ENCODE data around the gene GNGT2. TPM values are rescaled to one million over a fixed set of nuclear protein-coding genes. Genes with fewer than 3 reads are reported as not detected.

The GNGT2 gene
- total and polyA plus RNA-seq, 2 of the 4 experiments (the other 2 are of a cell fraction): 0.18 to 0.79 TPM

DNA sequence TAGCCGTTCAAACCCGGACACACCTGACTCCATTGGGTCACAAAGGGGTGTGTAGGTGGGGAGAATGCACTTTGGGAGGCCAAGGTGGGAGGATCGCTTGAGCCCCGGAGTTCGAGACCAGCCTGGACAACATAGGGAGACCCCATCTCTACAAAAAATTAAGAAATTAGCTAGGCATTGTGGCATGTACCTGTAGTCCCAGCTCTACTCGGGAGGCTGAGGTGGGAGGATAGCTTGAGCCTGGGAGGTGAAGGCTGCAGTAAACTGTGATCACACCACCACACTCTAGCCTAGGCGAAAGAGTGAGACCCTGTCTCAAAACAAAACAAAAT is 21.2 kb upstream of the GNGT2 start:
- no peaks in the 10 kb centered on the region for H3K9me3 ChIP-seq (ENCODE audit: control insufficient read depth, insufficient read depth, low read length)
- BruUV-seq (replicated peaks): no TSS peak
- TF ChIP-seq, protein P1, sequence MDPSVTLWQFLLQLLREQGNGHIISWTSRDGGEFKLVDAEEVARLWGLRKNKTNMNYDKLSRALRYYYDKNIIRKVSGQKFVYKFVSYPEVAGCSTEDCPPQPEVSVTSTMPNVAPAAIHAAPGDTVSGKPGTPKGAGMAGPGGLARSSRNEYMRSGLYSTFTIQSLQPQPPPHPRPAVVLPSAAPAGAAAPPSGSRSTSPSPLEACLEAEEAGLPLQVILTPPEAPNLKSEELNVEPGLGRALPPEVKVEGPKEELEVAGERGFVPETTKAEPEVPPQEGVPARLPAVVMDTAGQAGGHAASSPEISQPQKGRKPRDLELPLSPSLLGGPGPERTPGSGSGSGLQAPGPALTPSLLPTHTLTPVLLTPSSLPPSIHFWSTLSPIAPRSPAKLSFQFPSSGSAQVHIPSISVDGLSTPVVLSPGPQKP (IDR thresholded peaks at IDR 0.05; ENCODE audit: borderline replicate concordance, low read depth, low read length): no peak
- TF ChIP-seq BHLHE40 (IDR thresholded peaks at IDR 0.05; ENCODE audit: low read depth, low read length) (no peak), RAD21 (IDR thresholded peaks at IDR 0.05; ENCODE audit: low read length) (no peak), CHD1 (IDR thresholded peaks at IDR 0.05; ENCODE audit: low read depth, low read length) (no peak), MXI1 (IDR thresholded peaks at IDR 0.05; ENCODE audit: borderline replicate concordance, low read depth, low read length) (no peak), SMC3 (IDR thresholded peaks at IDR 0.05; ENCODE audit: low read depth, low read length) (no peak), FOS (IDR thresholded peaks at IDR 0.05; ENCODE audit: low read depth, low read length) (no peak), NFE2L2 (IDR thresholded peaks at IDR 0.05; ENCODE audit: low read depth, low read length) (no peak), RFX5 (IDR thresholded peaks at IDR 0.05; ENCODE audit: low read depth, low read length) (no peak), MAZ (IDR thresholded peaks at IDR 0.05; ENCODE audit: borderline replicate concordance, low read depth, low read length) (no peak), MAFK (IDR thresholded peaks at IDR 0.05; ENCODE audit: low read depth, low read length) (no peak), POLR2A (IDR thresholded peaks at IDR 0.05; ENCODE audit: low read depth, low read length) (no peak), RCOR1 (IDR thresholded peaks at IDR 0.05; ENCODE audit: insufficient replicate concordance, low read length) (no peak)
- TF ChIP-seq, protein P2, sequence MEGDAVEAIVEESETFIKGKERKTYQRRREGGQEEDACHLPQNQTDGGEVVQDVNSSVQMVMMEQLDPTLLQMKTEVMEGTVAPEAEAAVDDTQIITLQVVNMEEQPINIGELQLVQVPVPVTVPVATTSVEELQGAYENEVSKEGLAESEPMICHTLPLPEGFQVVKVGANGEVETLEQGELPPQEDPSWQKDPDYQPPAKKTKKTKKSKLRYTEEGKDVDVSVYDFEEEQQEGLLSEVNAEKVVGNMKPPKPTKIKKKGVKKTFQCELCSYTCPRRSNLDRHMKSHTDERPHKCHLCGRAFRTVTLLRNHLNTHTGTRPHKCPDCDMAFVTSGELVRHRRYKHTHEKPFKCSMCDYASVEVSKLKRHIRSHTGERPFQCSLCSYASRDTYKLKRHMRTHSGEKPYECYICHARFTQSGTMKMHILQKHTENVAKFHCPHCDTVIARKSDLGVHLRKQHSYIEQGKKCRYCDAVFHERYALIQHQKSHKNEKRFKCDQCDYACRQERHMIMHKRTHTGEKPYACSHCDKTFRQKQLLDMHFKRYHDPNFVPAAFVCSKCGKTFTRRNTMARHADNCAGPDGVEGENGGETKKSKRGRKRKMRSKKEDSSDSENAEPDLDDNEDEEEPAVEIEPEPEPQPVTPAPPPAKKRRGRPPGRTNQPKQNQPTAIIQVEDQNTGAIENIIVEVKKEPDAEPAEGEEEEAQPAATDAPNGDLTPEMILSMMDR (conservative IDR thresholded peaks at IDR 0.05; ENCODE audit: low read depth, low read length): no peak
- TF ChIP-seq, protein P3, sequence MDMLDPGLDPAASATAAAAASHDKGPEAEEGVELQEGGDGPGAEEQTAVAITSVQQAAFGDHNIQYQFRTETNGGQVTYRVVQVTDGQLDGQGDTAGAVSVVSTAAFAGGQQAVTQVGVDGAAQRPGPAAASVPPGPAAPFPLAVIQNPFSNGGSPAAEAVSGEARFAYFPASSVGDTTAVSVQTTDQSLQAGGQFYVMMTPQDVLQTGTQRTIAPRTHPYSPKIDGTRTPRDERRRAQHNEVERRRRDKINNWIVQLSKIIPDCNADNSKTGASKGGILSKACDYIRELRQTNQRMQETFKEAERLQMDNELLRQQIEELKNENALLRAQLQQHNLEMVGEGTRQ (IDR thresholded peaks at IDR 0.05; ENCODE audit: low read depth, low read length): no peak
- DNase-seq (no peak), ATAC-seq (ENCODE audit: low read depth) (no peak)
- H4K20me1 ChIP-seq (ENCODE audit: insufficient read depth, low read length): no peaks in the 10 kb centered on the region
- no peaks in the 10 kb centered on the region for H3K36me3 ChIP-seq (ENCODE audit: control insufficient read depth, insufficient read depth, low read length)
- H3K4me3 ChIP-seq (ENCODE audit: insufficient read depth, low read depth, low read length): no peak overlapping the region
- ChIA-PET POLR2A (ENCODE audit: unreplicated experiment) (no interaction called here), CTCF (no interaction called here)
- in situ Hi-C loops (cut with MboI; ENCODE audit: low sequenced_read_pairs) (no loop called here), dilution Hi-C loops (cut with HindIII; ENCODE audit: low sequenced_read_pairs, unreplicated experiment) (no loop called here), intact Hi-C loops (cut with micrococcal nuclease) (loop anchor here (5.0 kb wide), 1 partner anchor 61 kb away; no protein-coding TSS in a partner anchor)
- no peak overlapping the region for H2BK120ac ChIP-seq (ENCODE audit: low read depth, low read length)
- H3K23ac ChIP-seq (ENCODE audit: low read depth, low read length): peak overlapping the region; percentile 72; the same call in 1 of the 2 replicates
- no peak overlapping the region for H2AK5ac ChIP-seq (ENCODE audit: low read depth, low read length)
- peaks cover 20% of the 10 kb centered on the region for H3K27me3 ChIP-seq (ENCODE audit: control insufficient read depth, insufficient read depth, low read length)
- H2AFZ ChIP-seq (replicated peaks; ENCODE audit: low read length, poor library complexity): peak overlapping the region; percentile 98
- no peak overlapping the region for H2BK20ac ChIP-seq (ENCODE audit: low read depth, low read length)
- no peak overlapping the region for H3K18ac ChIP-seq (ENCODE audit: low read depth, low read length)
- no peaks in the 10 kb centered on the region for H3K4me1 ChIP-seq (ENCODE audit: control insufficient read depth, insufficient read depth, low read length)
- H3K14ac ChIP-seq (replicated peaks; ENCODE audit: low read depth, low read length): no peak overlapping the region
- H2BK5ac ChIP-seq (ENCODE audit: low read depth, low read length, poor library complexity, severe bottlenecking): no peak overlapping the region
- H3K9me1 ChIP-seq (ENCODE audit: insufficient read depth, low read length): no peaks in the 10 kb centered on the region
- no peak overlapping the region for H2BK15ac ChIP-seq (ENCODE audit: low read depth, low read length)
- no peak overlapping the region for H4K91ac ChIP-seq (ENCODE audit: insufficient read depth, low read depth, low read length)
- no peak overlapping the region for H3K4me2 ChIP-seq (ENCODE audit: low read depth, low read length)
- H3K27ac ChIP-seq (ENCODE audit: insufficient read depth, low read length): no peak overlapping the region
- no peak overlapping the region for H3K56ac ChIP-seq (ENCODE audit: extremely low read depth, insufficient read depth, low read length)
- no peak overlapping the region for H4K5ac ChIP-seq (ENCODE audit: low read depth, low read length)
- no peak overlapping the region for H4K8ac ChIP-seq (ENCODE audit: low read depth in 2 of 2, low read length in 2 of 2)
- H3K9ac ChIP-seq (ENCODE audit: low read depth, low read length): no peak overlapping the region
- H3K79me1 ChIP-seq (ENCODE audit: low read depth in 1 of 2, low read length in 2 of 2): no peaks in the 10 kb centered on the region
- H3K4ac ChIP-seq (ENCODE audit: low read depth, low read length): no peak overlapping the region
- H2AK9ac ChIP-seq (replicated peaks; ENCODE audit: low read depth, low read length, poor library complexity): no peak overlapping the region
- WGBS, 2 experiments (ENCODE audit: extremely low coverage in 2 of 2, insufficient read length in 1 of 2): no CpG with 5 or more reads among the region's 7 CpGs

All from IMR-90 (cell line).